Esophagus squamous epithelium (tissue), 4 donors: ENCODE results near the gene SKI.

Experiments
- CTCF ChIP-seq, 6 experiments: fragments of 450-650 bp in 4 of 6; fragments of 200-600 bp in 2 of 6; sonication (generic) in 2 of 6; IDR thresholded peaks; one replicate each; pipeline ENCODE4 v1.5.1; 2016 to 2019; ENCODE audit warnings: antibody characterized with exemption in 6 of 6, mild to moderate bottlenecking in 4 of 6, moderate library complexity in 4 of 6
- POLR2A ChIP-seq, 4 donors: fragments of 450-650 bp; IDR thresholded peaks; one replicate each; pipeline ENCODE4 v1.6.1; 2017; ENCODE audit warnings: antibody characterized with exemption in 4 of 4, mild to moderate bottlenecking in 4 of 4, moderate library complexity in 3 of 4

- TF ChIP-seq CTCF (IDR thresholded peaks at IDR 0.05) (no peak), POLR2A (IDR thresholded peaks at IDR 0.05) (no peak)
These were observed 117.4 kb downstream of the SKI start for GRCh38 chr1:2345297-2346075.
